ENCODE measurements around the gene MYO5A.
"Not testable (repeated sequence)": the region's sequence is repeated elsewhere in the genome, so short reads cannot be mapped to it uniquely, and the experiment has no call there.

MYO5A gene

DNA sequence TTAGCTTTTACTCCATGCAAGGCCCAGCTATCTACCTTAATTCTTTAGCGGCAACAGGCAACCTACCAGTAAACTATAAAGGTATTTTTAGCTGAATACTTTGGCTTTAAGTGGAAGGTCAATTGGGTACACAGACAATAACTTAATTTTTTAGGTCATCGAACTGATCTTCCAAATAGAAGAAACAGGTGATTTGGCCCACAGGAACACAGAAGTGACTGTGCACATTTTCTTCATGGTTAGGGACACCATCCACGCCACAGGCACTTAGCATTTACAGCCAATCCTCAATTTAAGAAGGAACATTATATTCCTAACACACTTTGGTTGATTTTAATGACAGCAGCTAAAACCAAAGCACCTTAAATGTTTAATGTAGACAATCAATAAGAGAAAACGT is 38.2 kb upstream of the MYO5A start:
- DNase-seq (ENCODE audit: low read depth in 2 of 2), result no peak
- TF ChIP-seq, protein P1, sequence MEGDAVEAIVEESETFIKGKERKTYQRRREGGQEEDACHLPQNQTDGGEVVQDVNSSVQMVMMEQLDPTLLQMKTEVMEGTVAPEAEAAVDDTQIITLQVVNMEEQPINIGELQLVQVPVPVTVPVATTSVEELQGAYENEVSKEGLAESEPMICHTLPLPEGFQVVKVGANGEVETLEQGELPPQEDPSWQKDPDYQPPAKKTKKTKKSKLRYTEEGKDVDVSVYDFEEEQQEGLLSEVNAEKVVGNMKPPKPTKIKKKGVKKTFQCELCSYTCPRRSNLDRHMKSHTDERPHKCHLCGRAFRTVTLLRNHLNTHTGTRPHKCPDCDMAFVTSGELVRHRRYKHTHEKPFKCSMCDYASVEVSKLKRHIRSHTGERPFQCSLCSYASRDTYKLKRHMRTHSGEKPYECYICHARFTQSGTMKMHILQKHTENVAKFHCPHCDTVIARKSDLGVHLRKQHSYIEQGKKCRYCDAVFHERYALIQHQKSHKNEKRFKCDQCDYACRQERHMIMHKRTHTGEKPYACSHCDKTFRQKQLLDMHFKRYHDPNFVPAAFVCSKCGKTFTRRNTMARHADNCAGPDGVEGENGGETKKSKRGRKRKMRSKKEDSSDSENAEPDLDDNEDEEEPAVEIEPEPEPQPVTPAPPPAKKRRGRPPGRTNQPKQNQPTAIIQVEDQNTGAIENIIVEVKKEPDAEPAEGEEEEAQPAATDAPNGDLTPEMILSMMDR (IDR thresholded peaks at IDR 0.05; ENCODE audit: low read depth, low read length), result no peak
- peak overlapping the region in 1 of 2 donors; percentile 84 for H3K4me3 ChIP-seq (replicated peaks in 1 of 2; ENCODE audit: low read depth in 2 of 2, low read length in 2 of 2)

DNA sequence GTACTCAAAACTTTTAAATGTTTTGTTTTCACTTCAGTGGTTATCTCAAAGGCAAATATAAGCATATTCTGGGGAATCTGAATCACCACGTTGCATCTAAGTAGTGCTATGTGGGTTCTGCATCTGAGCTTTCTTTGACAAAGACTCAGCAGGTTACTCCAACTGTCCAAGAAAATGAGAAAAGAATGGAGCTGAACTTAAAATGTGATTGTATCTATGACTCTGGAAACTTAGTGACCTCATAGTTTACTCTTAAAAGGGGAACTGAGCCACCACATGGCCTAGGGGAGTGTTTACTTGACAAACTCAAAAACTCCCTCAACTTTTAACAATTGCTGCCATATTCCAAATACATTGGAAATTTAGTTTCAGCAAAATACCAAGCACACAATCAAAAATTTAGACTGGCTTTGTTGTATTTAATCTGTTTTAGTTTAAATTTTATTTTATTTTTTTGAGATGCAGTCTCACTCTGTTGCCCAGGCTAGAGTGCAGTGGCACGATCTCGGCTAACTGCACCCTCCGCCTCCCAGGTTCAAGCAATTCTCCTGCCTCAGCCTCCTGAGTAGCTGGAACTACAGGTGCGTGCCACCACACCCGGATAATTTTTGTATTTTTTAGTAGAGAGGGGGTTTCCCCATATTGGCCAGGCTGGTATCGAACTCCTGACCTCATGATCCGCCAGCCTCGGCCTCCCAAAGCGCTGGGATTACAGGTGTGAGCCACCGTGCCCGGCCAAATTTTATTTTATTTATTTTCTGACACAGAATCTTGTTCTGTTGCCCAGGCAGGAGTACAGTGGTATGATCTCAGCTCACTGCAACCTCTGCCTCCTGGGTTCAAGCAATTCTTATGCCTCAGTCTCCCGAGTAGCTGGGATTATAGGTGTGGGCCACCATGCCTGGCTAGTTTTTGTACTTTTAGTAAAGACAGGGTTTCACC is 37.0 kb upstream of the MYO5A start:
- H3K4me3 ChIP-seq (replicated peaks in 1 of 2; ENCODE audit: low read depth in 2 of 2, low read length in 2 of 2), result not testable (repeated sequence)
- peak in 1 of 2 donors; percentile 22 for DNase-seq (ENCODE audit: low read depth in 2 of 2)

DNA sequence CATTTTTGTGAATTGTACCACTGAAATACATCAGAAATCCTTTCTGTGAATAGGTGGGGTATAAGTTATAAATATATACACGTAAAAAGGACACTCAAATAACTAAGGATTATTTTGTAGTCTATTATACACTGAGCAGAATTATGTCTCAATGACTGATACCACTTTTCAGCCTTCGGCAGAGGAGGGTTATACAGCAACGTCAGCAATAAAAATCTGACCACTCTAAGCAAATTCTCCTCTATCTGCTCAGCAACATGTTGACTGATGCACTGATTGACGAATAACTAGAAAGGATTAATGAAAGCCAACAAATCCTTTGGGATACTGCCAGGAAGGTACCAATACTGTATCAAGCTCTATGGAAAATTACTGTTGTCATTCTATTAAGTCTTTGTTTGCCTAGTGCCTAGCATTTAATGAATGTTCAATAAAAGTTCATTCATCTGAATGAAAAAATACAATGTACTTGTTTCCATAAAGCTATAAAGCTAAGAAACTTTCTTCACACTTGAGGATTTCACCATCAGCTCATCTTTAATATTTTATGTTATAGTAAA is 34.9 kb upstream of the MYO5A start:
- H3K4me3 ChIP-seq (replicated peaks in 1 of 2; ENCODE audit: low read depth in 2 of 2, low read length in 2 of 2), result no peak overlapping the region
- DNase-seq (ENCODE audit: low read depth in 2 of 2), result no peak
- TF ChIP-seq, protein P1 (IDR thresholded peaks at IDR 0.05; ENCODE audit: low read depth, low read length), result no peak

DNA sequence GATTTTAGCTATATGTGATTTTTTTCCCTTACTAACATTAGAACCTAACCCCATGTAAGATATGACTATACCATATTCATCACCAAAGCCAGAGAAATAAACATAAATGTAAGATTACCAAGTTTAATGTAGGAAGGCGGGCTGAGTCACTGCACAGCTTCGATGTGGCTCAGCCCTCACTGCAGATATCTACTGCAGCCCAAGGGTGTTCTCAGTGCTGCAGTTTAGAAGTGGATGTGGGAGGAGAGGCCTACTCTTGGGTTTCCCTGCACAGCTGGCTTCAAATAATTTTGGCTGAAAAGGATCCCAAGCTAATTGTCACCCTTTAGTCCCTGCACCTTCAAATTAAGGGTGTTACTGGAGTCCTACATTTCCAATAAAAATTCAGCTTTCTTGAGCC is 30.9 kb upstream of the MYO5A start:
- peak; percentile 37 to 48 for DNase-seq (ENCODE audit: low read depth in 2 of 2)
- H3K4me3 ChIP-seq (replicated peaks in 1 of 2; ENCODE audit: low read depth in 2 of 2, low read length in 2 of 2), result no peak overlapping the region
- TF ChIP-seq, protein P1 (IDR thresholded peaks at IDR 0.05; ENCODE audit: low read depth, low read length), result no peak

DNA sequence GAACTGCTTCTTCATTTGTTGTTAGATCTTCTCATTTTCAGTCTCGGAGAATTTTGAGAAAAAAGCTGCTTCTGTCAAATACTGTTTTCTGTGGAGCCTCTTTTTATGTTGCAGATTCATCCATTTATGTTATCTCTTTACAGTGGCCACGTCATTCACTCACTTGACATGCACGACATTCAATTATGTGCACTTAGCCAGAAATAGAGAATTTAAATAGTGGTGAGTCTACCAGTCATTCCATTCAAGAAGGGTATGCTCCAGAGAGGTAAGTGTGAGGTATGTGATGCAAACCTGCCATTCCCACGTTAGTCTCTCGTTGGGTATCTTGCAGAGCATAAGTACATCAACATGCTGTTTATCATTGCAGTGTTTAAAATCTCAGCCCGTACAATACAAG is 30.3 kb upstream of the MYO5A start:
- TF ChIP-seq, protein P1 (IDR thresholded peaks at IDR 0.05; ENCODE audit: low read depth, low read length), result no peak
- H3K4me3 ChIP-seq (replicated peaks in 1 of 2; ENCODE audit: low read depth in 2 of 2, low read length in 2 of 2), result no peak overlapping the region

DNA sequence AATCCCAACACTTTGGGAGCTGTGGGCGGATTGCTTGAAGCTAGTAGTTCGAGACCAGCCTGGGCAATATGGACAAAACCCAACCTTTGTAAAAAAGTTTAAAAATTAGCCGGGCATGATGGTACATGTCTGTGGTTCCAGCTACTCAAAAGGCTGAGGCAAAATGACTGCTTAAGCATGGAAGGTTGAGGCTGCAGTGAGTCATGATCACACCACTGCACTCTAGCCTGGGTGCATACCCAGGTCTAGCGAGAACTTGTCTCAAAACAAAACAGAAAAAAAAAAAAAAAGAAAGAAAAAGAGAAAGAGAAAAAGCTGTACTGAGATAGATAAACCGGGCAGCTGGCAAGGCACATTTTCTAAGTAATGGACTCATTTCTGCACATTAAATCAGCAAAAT is 29.5 kb upstream of the MYO5A start:
- no peak overlapping the region for H3K4me3 ChIP-seq (replicated peaks in 1 of 2; ENCODE audit: low read depth in 2 of 2, low read length in 2 of 2)
- peak; percentile 45 to 81 for DNase-seq (ENCODE audit: low read depth in 2 of 2)
- TF ChIP-seq, protein P1 (IDR thresholded peaks at IDR 0.05; ENCODE audit: low read depth, low read length), result no peak

More for the DNA sequence above, 30.3 kb upstream of the MYO5A start:
- DNase-seq (ENCODE audit: low read depth in 2 of 2), result no peak

DNA sequence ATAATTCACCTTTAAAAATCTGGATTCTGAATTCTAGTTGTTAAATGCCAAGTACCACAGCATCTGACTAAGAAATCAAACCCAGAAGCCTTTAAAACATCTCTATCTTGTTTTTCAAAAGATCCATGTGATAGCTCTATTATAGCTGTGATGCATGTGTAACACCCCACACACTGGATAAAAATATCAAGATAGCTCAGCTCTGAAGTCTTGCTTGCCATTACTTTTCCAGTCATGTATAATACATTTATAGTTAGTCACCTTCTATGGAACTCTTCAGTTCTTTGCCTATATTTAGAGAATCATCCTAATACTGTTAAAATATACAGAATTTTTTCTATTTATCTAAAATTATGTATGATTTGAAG is 28.6 kb upstream of the MYO5A start:
- peak in 1 of 2 donors; percentile 21 for DNase-seq (ENCODE audit: low read depth in 2 of 2)
- TF ChIP-seq, protein P1 (IDR thresholded peaks at IDR 0.05; ENCODE audit: low read depth, low read length), result no peak
- H3K4me3 ChIP-seq (replicated peaks in 1 of 2; ENCODE audit: low read depth in 2 of 2, low read length in 2 of 2), result no peak overlapping the region
